Muscle of arm (tissue), 12 donors: ENCODE measurements around the gene OSBPL5. TPM values are rescaled to one million over a fixed set of nuclear protein-coding genes. Genes with fewer than 3 reads are reported as not detected.

Experiments
- DNase-seq: peaks from one replicate; pipeline ENCODE4 v3.0.0-alpha.2; 2013
- polyA plus RNA-seq, 12 donors: library from polyadenylated mRNA; unstranded; fragments of 120-200 nt; gene quantifications; one replicate each; pipeline ENCODE4 v1.2.1, GENCODE V29; 2013; ENCODE audit not compliant: insufficient read length in 12 of 12

Gene OSBPL5
- polyA plus RNA-seq, 12 donors, result 9.7 to 46.6 (median 13.4) TPM; not detected in 1

DNA sequence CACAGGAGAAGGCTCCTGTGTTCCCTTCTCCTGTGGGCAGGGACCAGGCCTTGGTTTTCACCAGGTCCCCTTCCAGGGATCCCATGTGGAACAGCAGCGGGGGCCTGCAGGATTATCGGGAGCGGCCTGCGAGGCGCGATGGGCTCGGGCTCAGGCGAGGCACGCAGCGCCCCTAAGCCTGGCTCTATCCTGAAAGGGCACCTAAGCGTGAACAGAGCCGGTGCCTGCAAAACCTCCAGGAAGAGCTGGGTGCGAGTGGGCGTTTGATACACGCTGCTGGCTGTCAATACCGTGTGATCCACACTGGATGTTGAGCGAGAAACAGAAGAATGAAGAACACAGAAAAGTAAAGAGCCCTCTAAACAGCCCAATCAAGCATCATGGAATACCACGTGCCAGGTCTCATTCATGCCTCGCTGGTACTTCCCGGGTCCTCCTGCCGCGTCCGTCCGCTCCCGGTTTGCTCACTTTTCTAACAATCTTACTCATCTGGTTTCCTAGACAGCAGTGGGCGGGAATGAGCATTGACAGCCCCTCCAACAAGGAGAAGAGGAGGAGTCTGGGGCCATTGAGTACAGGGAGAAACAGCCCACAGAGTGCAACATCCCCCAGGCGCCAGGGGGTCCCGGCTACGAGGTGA, 12.5 kb downstream of the OSBPL5 start:
- no peak for DNase-seq

- DNase-seq, result no peak
These were observed 14.4 kb downstream of the OSBPL5 start for GRCh38 chr11:3150726-3151125.

DNA sequence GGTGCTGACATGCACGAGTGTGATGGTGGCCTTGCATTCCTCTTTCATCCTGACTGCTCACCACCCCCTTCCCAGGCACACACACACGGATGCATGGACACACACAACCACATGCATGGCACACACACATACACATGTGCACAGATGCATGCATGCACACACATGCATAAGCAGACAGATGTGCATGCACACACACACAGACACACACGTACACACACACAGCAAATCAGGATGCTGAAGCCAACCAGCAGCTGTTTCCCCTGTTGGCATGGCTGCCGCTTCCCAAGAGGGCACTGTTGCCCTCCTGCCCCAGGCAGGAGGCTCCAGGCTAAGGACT, 15.3 kb downstream of the OSBPL5 start:
- no peak for DNase-seq

DNA sequence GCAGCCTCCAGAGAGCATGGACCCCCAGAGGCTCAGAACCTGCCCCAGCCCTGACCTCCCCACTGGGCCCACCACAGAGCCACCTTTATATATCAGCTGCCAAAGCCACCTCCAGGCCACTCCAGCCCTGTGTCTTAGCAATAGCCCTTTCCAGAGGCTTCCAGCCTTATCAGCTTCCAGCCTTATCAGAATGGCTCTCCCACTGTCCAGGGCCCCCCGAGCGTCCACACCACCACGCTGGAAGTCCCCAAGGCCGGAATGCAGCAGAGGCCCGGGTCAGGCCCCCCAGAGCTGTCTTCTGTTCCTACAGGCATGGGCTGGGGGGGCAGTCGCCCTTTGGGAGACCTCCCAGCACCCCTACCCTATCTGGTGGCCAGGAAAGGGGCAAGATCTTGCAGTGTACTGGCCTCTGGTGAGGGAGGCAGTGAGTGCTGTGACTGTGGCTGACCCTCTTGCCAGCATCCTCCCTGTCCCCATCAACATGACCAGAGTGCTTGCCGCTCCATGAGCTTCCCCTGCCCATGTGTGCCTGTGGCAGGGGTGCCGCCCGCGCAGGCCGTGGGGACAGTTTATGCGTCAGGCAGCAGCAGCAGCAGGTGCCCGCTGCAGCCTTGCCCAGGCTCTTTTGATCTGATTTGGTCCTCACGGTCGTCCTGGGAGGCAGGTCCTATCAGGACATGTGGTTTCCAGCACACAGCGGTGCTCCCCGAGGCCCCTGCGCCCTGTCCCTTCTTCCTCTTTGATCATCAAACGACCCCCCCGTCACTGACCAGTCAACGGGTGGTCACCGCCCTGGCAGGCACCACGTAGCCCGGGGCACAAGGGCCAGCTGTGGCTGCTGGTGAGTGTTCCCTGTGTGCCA, 15.9 kb downstream of the OSBPL5 start:
- no peak for DNase-seq

GRCh38 chr11:3148255-3148989, 16.7 kb downstream of the OSBPL5 start:
- DNase-seq, result no peak

DNA sequence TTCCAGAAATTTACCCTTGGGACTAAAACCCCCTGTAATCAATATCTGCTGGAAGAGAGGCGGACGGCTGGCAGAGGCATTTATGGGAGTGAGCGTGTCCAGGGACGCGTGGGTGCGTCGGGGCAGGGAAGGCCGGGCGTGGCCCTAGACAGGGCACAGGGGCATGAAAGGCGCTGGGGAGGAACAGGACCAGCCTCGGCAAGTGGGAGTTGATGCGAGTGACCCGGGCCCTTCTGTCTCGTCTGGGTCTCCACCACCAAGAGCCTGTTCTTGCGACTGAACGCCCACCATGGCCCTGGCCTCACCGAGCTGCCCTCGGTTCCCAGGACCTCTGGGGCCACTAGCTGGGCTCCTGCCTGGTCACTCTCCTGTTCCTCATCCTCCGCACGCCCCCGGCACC, 17.5 kb downstream of the OSBPL5 start:
- no peak for DNase-seq

DNA sequence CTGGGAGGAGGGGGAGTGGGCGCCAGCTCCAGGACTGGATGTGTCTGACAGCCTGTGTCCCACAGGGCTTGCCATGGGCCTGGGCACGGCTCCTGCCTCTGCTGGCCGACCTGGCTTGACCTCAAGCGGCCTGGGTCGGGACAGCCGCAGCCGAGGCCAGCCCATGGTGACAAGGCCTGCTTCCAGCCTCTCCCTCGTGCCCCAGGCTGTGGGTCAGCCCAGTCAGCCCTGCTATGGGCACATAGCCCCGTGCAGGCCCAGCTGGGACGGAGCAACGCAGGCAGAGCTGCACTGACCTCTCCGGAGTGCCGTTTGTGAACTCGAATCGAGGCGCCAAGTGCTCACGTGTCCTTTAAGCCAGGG, 17.9 kb downstream of the OSBPL5 start:
- DNase-seq, result no peak

- no peak for DNase-seq
These were observed 18.4 kb downstream of the OSBPL5 start for GRCh38 chr11:3146612-3147256.

- DNase-seq, result no peak
These were observed 19.9 kb downstream of the OSBPL5 start for GRCh38 chr11:3145206-3145520.

DNA sequence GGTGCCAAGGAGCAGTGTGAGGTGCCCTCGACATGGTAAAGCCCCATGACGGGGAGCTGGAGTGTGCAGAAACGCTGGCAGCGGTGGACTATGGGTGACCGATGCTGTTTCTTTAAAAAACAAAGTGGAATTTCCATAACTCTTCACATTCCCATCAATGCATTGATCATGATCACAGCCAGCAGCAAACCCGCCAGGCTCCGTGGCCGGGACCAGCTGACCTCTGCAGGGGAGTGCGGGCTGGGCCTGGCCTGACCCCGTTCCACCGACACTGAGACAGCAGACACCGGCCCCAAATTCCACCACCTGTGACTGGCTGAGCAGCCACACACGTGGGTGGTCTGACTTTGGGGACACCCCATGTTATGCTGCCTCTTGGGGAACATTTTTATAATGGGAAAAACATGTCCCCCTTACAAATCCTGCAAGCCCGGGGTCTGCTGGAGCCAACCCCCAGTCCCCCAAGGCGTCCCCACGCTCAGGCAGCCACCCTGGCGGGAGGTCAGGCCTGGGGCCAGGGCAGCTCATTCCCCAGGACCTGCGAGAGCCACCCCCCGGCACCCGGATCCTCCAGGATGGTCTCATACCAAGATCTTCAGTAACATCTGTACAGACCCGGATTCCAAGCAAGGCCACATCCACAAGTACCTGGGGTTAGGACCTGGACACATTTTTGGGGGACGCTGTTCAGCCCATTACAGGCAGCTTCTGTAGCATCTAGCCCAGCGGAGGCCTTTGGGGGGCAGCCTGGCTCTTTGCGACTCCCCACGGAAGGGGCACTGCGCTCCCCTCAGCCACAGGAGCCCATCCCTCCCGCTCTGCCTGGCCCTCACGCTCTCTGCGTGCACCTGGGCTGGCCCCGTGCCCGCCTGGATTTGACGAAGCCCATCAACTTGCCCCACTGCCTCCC, 20.6 kb downstream of the OSBPL5 start:
- DNase-seq, result no peak

- DNase-seq, result no peak
These were observed 21.8 kb downstream of the OSBPL5 start for GRCh38 chr11:3143136-3143880.

- no peak for DNase-seq
These were observed 24.9 kb downstream of the OSBPL5 start for GRCh38 chr11:3140291-3140603.

GRCh38 chr11:3139481-3140290, 25.4 kb downstream of the OSBPL5 start:
- DNase-seq, result no peak

- DNase-seq, result no peak
These were observed 26.0 kb downstream of the OSBPL5 start for GRCh38 chr11:3139086-3139440.

DNA sequence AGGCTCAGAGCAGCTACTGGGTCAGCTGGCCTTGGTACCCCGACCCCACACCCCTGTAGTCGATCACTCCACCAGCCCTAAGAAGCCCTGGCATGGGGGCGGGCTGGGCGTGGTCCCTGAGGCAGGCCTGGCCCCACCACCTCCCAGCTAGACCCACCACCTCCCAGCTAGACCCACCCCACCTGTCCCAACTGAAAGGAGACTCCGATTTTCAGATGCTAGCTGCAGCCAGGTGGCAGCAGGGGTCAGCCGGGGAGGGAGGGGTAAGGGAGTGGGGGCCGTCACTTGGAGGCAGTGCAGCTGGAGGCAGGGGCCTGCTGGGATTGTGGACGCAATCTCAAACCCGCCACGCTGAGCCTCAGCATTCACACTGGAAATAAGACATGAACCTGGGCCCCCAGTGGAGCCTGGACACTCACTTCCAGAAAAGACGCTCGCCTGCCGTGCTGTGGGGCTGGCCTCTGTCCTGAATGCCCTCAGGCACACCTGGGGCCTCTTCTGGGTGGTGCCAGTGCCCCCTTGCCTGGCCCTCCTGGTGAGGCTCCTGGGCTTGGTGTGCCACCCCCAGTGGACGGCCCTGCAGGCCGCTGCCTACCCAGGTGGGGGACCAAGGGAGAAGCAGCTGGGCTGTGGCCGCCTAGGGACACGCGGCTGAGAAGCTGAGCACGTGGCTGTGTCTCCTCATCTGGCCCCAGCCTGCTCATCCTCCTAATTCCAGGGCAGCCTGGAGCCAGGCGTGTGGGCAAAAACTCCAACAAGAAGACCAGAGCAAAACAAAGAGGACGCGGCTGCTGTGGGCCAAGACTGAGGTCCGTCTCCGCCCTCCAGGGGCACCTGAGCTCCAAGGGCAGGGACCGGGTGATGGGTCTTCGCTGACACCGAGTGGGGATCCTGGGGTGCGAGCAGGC, 26.7 kb downstream of the OSBPL5 start:
- no peak for DNase-seq

GRCh38 chr11:3137486-3138177, 27.5 kb downstream of the OSBPL5 start:
- no peak for DNase-seq

- DNase-seq, result no peak
These were observed 28.3 kb downstream of the OSBPL5 start for GRCh38 chr11:3136546-3137455.
